Ascending aorta (tissue), 2 donors: ENCODE data around the gene AHSP. TPM values are rescaled to one million over a fixed set of nuclear protein-coding genes. Genes with fewer than 3 reads are reported as not detected.

Experiments used
- DNase-seq, 2 donors: peaks; one replicate each; pipeline ENCODE4 v3.0.0-alpha.2; 2019; ENCODE audit warnings: low spot score in 2 of 2
- H3K27ac ChIP-seq, 2 donors: fragments of 200-600 bp; sonication (generic); one replicate each; pipeline ENCODE4 v1.5.1; 2016 to 2017; ENCODE audit warnings: mild to moderate bottlenecking in 1 of 2
- H3K27me3 ChIP-seq: fragments of 200-600 bp; sonication (generic); one replicate; pipeline ENCODE4 v1.5.1; 2017
- H3K36me3 ChIP-seq, 2 donors: fragments of 200-600 bp; sonication (generic); one replicate each; pipeline ENCODE4 v1.5.1; 2016
- H3K4me1 ChIP-seq, 2 donors: fragments of 200-600 bp; sonication (generic); one replicate each; pipeline ENCODE4 v1.5.1; 2016 to 2017; ENCODE audit warnings: mild to moderate bottlenecking in 1 of 2
- H3K4me3 ChIP-seq, 2 donors: fragments of 200-600 bp; sonication (generic); one replicate each; pipeline ENCODE4 v1.5.1; 2016 to 2017; ENCODE audit warnings: mild to moderate bottlenecking in 1 of 2
- H3K9me3 ChIP-seq, 2 donors: fragments of 200-600 bp; sonication (generic); one replicate each; pipeline ENCODE4 v1.5.1; 2016
- intact Hi-C: fragments of 100-400 bp; cut with DNase I; formaldehyde crosslinking; loops from one replicate; pipeline ENCODE4 v1.15.1; 2023
- total RNA-seq: library from RNA; depleted of rRNA; stranded (reverse); fragments of >200 nt; gene quantifications from one replicate; pipeline ENCODE4 v1.1.0, GENCODE V29; 2016
- TF ChIP-seq, protein P1 (sequence below), 3 experiments: fragments of 200-600 bp in 2 of 3; fragments of 450-650 bp in 1 of 3; sonication (generic) in 2 of 3; IDR thresholded peaks; one replicate each; pipeline ENCODE4 v1.5.1; 2016 to 2019; ENCODE audit warnings: antibody characterized with exemption in 3 of 3, mild to moderate bottlenecking in 1 of 3, moderate library complexity in 1 of 3

The AHSP gene
- total RNA-seq, 1 donor from 2014 or later: not detected

- Histone ChIP-seq H3K9me3 (no peaks in the 10 kb centered on the region), H3K36me3 (no peaks in the 10 kb centered on the region), H3K4me3 (no peak overlapping the region), H3K27me3 (no peaks in the 10 kb centered on the region), H3K27ac (no peak overlapping the region), H3K4me1 (peaks cover 10 to 15% of the 10 kb centered on the region in 2 donors)
- DNase-seq: no peak
- TF ChIP-seq, protein P1, sequence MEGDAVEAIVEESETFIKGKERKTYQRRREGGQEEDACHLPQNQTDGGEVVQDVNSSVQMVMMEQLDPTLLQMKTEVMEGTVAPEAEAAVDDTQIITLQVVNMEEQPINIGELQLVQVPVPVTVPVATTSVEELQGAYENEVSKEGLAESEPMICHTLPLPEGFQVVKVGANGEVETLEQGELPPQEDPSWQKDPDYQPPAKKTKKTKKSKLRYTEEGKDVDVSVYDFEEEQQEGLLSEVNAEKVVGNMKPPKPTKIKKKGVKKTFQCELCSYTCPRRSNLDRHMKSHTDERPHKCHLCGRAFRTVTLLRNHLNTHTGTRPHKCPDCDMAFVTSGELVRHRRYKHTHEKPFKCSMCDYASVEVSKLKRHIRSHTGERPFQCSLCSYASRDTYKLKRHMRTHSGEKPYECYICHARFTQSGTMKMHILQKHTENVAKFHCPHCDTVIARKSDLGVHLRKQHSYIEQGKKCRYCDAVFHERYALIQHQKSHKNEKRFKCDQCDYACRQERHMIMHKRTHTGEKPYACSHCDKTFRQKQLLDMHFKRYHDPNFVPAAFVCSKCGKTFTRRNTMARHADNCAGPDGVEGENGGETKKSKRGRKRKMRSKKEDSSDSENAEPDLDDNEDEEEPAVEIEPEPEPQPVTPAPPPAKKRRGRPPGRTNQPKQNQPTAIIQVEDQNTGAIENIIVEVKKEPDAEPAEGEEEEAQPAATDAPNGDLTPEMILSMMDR (IDR thresholded peaks at IDR 0.05): no peak
- intact Hi-C loops: no loop called here
Measured at GRCh38 chr16:31484491-31485171, 43.1 kb upstream of the AHSP start.

- TF ChIP-seq, protein P1 (IDR thresholded peaks at IDR 0.05): no peak
- Histone ChIP-seq H3K9me3 (no peaks in the 10 kb centered on the region), H3K27ac (no peak overlapping the region), H3K4me1 (peaks cover 10 to 15% of the 10 kb centered on the region in 2 donors), H3K27me3 (no peaks in the 10 kb centered on the region), H3K4me3 (no peak overlapping the region), H3K36me3 (peaks cover 0 to 9% of the 10 kb centered on the region in 2 donors)
- DNase-seq: no peak
- intact Hi-C loops: no loop called here
Measured at GRCh38 chr16:31485571-31485970, 42.1 kb upstream of the AHSP start.

DNA sequence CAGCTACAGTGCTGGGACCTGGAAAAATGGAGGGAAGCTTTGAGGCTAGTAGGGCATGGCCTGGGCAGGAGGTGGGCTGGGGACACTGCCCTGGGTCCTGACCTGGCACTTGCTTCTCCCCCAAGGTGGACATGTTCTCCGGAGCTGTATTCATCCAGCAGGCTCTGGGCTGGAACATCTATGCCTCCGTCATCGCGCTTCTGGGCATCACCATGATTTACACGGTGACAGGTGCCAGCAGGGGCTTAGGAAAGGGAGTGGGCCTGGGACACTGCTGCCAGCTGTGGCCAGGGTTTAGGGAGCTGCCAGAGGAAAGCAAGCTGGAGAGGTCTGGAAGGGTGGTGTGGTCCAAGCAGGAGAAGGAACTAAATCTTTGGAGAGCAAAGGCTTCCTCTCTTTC lies 41.7 kb upstream of the AHSP start:
- no peak overlapping the region for H3K27ac ChIP-seq
- peaks cover 10 to 15% of the 10 kb centered on the region in 2 donors for H3K4me1 ChIP-seq
- no peaks in the 10 kb centered on the region for H3K9me3 ChIP-seq
- TF ChIP-seq, protein P1 (IDR thresholded peaks at IDR 0.05): no peak
- peaks cover 0 to 10% of the 10 kb centered on the region in 2 donors for H3K36me3 ChIP-seq
- DNase-seq: no peak
- intact Hi-C loops: no loop called here
- no peak overlapping the region for H3K4me3 ChIP-seq
- no peaks in the 10 kb centered on the region for H3K27me3 ChIP-seq

DNA sequence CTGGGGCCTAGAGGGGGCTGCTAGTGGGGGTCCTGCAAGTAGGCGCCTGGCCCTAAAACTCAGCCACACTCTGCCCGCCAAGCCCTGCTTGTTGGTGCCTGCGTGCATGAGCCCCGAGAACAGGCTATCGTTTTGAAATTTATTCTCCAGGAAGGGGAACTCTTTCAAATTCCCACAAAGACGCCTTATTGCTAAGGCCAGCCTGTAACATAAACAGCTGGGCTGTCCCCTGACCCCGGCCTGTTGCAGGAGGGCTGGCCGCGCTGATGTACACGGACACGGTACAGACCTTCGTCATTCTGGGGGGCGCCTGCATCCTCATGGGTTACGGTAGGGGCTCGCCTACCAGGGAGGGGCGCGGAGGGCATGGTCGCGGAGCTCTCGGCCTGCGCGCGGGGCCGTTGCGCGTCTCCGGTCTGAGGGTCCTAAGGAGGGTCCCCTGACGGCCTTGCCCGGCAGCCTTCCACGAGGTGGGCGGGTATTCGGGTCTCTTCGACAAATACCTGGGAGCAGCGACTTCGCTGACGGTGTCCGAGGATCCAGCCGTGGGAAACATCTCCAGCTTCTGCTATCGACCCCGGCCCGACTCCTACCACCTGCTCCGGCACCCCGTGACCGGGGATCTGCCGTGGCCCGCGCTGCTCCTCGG lies 40.5 kb upstream of the AHSP start:
- no peaks in the 10 kb centered on the region for H3K27me3 ChIP-seq
- peaks cover 3 to 19% of the 10 kb centered on the region in 2 donors for H3K36me3 ChIP-seq
- peak overlapping the region; percentile 66 to 68 for H3K4me3 ChIP-seq
- TF ChIP-seq, protein P1 (IDR thresholded peaks at IDR 0.05): no peak
- H3K27ac ChIP-seq: no peak overlapping the region
- no peak for DNase-seq
- no peaks in the 10 kb centered on the region for H3K9me3 ChIP-seq
- intact Hi-C loops: no loop called here
- H3K4me1 ChIP-seq: peaks cover 10 to 15% of the 10 kb centered on the region in 2 donors

- peaks cover 10 to 15% of the 10 kb centered on the region in 2 donors for H3K4me1 ChIP-seq
- H3K4me3 ChIP-seq: peak overlapping the region; percentile 66 to 68
- H3K27ac ChIP-seq: no peak overlapping the region
- peaks cover 10 to 26% of the 10 kb centered on the region in 2 donors for H3K36me3 ChIP-seq
- intact Hi-C loops: no loop called here
- no peaks in the 10 kb centered on the region for H3K27me3 ChIP-seq
- DNase-seq: no peak
- TF ChIP-seq, protein P1 (IDR thresholded peaks at IDR 0.05): no peak
- H3K9me3 ChIP-seq: no peaks in the 10 kb centered on the region
Measured at GRCh38 chr16:31487720-31488467, 39.8 kb upstream of the AHSP start.
